Body of pancreas (tissue), 4 donors: ENCODE results near the gene MOG.

Experiments
- CTCF ChIP-seq, 7 experiments: fragments of 450-650 bp in 4 of 7; fragments of 200-600 bp in 3 of 7; sonication (generic) in 3 of 7; IDR thresholded peaks; one replicate each; pipeline ENCODE4 v1.5.1; 2016 to 2019; ENCODE audit warnings: antibody characterized with exemption in 7 of 7
- POLR2A ChIP-seq, 3 donors: fragments of 450-650 bp; IDR thresholded peaks; one replicate each; pipeline ENCODE4 v1.6.1; 2016; ENCODE audit warnings: antibody characterized with exemption in 3 of 3, mild to moderate bottlenecking in 2 of 3

- TF ChIP-seq CTCF (IDR thresholded peaks at IDR 0.05) (no peak), POLR2A (IDR thresholded peaks at IDR 0.05) (no peak)
Measured at GRCh38 chr6:29610540-29610939, 46.4 kb upstream of the MOG start.
